Activated gamma-delta T cell treated with Interleukin-2 at 50 U/mL for 16 hours (primary cell): Measurements from ENCODE around the gene ZCWPW1.
"Not testable (repeated sequence)": the region's sequence is repeated elsewhere in the genome, so short reads cannot be mapped to it uniquely, and the experiment has no call there.

ENCODE experiments used
- DNase-seq: peaks from one replicate; pipeline ENCODE4 v3.0.0-alpha.2; 2020

Gene ZCWPW1

GRCh38 chr7:100397315-100398081 is 31.0 kb downstream of the ZCWPW1 start:
- no peak for DNase-seq

GRCh38 chr7:100396421-100396982 is 32.0 kb downstream of the ZCWPW1 start:
- DNase-seq = no peak

DNA sequence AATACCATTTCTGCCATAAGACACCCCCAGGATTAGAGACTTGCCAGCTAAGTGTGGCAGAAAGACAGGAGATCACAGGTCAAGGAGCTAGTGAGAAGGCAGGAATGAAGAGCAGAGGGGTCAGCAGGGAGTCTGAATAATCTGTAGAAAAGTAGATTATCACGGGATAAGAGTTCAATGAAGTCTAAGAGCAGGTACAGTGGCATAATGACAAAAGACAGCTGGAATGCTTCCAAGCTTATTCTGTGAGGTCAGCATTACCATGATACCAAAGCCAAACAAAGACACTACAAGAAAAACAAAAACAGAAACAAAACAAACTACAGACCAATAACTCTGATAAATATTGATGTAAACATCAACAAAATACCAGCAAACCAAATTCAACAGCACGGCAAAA is 34.4 kb downstream of the ZCWPW1 start:
- DNase-seq = no peak

DNA sequence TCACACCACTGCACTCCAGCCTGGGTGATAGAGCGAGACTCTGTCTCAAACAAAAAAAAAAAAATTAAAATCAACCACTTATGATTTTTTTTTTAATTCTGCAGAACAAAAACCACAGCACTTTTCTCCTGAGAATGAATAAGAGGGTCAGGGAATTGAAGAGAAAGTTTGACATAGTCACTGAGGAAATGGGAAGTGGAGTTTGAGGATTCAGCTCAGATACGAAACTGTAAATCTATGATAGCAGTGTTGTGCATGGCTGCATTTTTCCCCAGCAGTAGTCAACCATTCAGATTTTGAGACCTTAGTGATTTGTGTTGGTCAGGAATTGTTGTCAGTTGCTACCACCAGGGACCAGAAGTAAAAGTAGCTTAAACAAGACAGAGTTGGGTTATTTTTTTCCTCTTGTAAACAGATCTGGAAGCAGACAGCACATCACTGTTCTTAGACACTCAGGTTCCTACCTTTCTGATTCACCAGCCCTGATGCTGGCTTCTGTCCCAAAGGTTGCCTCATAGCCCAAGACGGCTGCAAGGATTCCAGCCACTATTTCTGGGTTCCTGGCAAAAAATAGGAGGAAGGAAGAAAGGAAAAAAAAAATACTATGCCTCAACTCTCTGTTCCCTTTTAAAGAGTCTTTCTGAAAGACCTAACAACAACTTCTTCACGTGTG is 35.1 kb downstream of the ZCWPW1 start:
- DNase-seq = no peak

GRCh38 chr7:100390286-100391009 is 38.1 kb downstream of the ZCWPW1 start:
- no peak for DNase-seq

DNA sequence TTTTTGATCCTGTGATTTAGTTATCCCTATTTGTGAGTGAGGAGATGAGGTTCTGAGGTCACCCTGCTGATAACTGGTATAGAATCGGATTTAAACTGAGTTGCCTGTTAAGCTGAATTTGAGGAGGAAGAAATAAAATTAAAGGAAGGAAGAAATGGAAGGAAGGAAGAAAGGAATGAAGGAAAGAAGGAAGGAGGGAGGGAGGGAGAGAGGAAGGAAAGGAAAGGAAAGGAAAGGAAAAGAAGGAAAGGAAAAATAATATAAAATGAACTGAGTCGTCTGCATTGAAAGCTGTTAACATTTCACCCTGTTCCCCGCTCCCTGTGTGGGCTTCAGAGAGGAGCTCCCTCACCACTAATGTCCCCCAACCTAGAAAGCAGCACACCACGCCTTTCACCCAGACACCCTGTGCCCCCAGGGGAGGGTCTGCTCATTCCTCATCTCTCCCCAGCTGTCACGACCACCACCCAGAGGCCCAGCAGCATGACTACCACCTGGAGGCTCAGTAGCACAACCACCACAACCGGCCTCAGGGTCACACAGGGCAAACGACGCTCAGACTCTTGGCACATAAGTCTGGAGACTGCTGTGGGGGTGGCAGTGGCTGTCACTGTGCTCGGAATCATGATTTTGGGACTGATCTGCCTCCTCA is 38.9 kb downstream of the ZCWPW1 start:
- no peak for DNase-seq

DNA sequence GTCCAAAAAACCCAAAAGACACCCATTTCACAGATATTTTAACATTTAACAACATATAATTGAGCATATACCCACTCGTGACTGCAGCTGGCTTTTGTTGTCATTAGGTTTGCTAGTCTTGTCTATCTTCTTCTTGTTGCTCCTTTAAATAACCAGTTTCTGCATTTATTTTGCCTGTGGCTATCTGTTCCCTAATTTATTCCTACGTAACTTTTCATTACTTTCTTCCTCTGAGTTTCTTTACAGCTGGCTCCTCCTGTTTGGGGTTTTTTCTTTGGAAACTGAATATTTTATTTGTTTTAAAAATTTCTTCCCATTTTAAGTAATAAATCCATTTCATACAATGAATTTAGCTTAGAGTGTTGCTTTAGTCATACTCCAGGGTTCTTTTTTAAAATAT is 40.8 kb downstream of the ZCWPW1 start:
- DNase-seq = no peak

- no peak for DNase-seq
Measured at GRCh38 chr7:100386940-100387339, 41.6 kb downstream of the ZCWPW1 start.

GRCh38 chr7:100384628-100385294 is 43.7 kb downstream of the ZCWPW1 start:
- no peak for DNase-seq

- not testable (repeated sequence) for DNase-seq
Measured at GRCh38 chr7:100382234-100382853, 46.2 kb downstream of the ZCWPW1 start.

GRCh38 chr7:100381531-100382233 is 46.8 kb downstream of the ZCWPW1 start:
- not testable (repeated sequence) for DNase-seq

- no peak for DNase-seq
Measured at GRCh38 chr7:100380196-100380595, 48.3 kb downstream of the ZCWPW1 start.

DNA sequence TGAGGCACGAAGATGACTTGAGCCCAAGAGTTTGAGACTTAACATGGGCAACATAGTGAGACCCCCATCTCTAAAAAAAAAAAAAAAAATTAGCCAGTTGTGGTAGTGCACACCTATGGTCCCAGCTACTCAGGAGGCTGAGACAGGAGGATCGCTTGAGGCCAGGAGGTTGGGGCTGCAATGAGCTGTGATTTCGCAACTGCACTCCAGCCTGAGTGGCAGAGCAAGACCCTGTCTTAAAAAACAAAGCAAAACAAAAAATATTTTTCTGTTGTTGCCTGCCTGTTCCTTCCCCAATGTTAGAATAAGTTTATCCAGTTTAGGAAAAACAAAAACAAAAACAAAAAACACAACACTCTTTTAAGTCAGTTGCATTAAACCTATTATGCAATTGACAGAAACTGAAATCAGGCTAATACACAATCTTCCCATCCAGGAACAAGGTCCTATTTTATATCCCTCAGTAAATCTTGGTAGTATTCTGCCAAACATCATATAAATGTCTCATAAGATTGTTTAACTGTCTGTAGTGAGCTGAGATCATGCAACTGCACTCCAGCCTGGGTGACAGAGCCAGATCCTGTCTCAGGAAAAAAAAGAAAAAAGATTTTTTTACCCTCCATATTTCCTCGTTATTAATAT is 50.3 kb downstream of the ZCWPW1 start:
- no peak for DNase-seq

- DNase-seq = no peak
Measured at GRCh38 chr7:100376066-100376465, 52.4 kb downstream of the ZCWPW1 start.

GRCh38 chr7:100374601-100375000 is 53.9 kb downstream of the ZCWPW1 start:
- DNase-seq = no peak

DNA sequence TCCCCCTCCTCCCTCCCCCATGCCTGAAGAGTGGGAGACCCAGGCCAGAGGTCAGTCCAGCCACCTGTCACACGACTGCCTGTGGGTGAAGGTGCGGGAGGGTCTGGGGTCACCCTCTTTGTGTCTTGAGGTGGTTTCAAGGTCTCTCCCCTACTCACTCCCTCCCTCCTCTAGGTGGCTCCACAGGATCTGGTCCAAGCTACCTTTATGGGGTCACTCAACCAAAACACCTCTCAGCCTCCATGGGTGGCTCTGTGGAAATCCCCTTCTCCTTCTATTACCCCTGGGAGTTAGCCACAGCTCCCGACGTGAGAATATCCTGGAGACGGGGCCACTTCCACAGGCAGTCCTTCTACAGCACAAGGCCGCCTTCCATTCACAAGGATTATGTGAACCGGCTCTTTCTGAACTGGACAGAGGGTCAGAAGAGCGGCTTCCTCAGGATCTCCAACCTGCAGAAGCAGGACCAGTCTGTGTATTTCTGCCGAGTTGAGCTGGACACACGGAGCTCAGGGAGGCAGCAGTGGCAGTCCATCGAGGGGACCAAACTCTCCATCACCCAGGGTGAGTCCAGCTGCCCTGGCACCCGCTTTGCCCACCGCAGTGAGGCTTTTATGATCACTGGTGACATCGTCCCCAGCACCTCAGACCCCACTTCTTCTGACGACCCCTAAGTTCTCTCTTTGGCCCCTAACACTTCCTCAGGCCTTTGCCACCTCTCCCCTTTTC is 54.5 kb downstream of the ZCWPW1 start:
- not testable (repeated sequence) for DNase-seq

GRCh38 chr7:100373261-100373831 is 55.2 kb downstream of the ZCWPW1 start, which contains the start of gene PILRA:
PILRA (plus strand) TSS chr7:100373487; CDS start chr7:100373657, 170 bp downstream.
- no peak for DNase-seq

- no peak for DNase-seq
Measured at GRCh38 chr7:100372694-100373093, 55.8 kb downstream of the ZCWPW1 start.

GRCh38 chr7:100372256-100372655 is 56.2 kb downstream of the ZCWPW1 start:
- no peak for DNase-seq
